ENCODE measurements around the gene NDUFS7.

The NDUFS7 gene

GRCh38 chr19:1388637-1389026 is 4.9 kb downstream of the NDUFS7 start:
- Histone ChIP-seq H3K4me2 (ENCODE audit: low read length) (no peak overlapping the region), H3K36me3 (ENCODE audit: control insufficient read depth, insufficient read depth, low read length) (no peaks in the 10 kb centered on the region), H3K9ac (no peak overlapping the region), H3K27me3 (ENCODE audit: control insufficient read depth, insufficient read depth, low read length) (no peaks in the 10 kb centered on the region), H2AFZ (no peak overlapping the region), H3K9me3 (ENCODE audit: control insufficient read depth, low read length) (no peaks in the 10 kb centered on the region), H3K4me1 (peaks cover 4% of the 10 kb centered on the region), H3K4me3 (ENCODE audit: low read depth, low read length) (no peak overlapping the region), H3K27ac (no peak overlapping the region), H3K79me2 (peaks cover 22% of the 10 kb centered on the region)
- no peak for TF ChIP-seq CTCF (IDR thresholded peaks at IDR 0.05)

GRCh38 chr19:1389033-1389940 is 5.6 kb downstream of the NDUFS7 start:
- H3K4me2 ChIP-seq (ENCODE audit: low read length): no peak overlapping the region
- H3K9me3 ChIP-seq (ENCODE audit: control insufficient read depth, low read length): no peaks in the 10 kb centered on the region
- no peak overlapping the region for H3K27ac ChIP-seq
- no peak overlapping the region for H2AFZ ChIP-seq
- H3K79me2 ChIP-seq: peaks cover 18% of the 10 kb centered on the region
- TF ChIP-seq CTCF (IDR thresholded peaks at IDR 0.05): no peak
- H3K27me3 ChIP-seq (ENCODE audit: control insufficient read depth, insufficient read depth, low read length): no peaks in the 10 kb centered on the region
- peaks cover 4% of the 10 kb centered on the region for H3K4me1 ChIP-seq
- H3K36me3 ChIP-seq (ENCODE audit: control insufficient read depth, insufficient read depth, low read length): no peaks in the 10 kb centered on the region
- H3K4me3 ChIP-seq (ENCODE audit: low read depth, low read length): no peak overlapping the region
- no peak overlapping the region for H3K9ac ChIP-seq

- Histone ChIP-seq H3K4me1 (no peaks in the 10 kb centered on the region), H3K79me2 (peaks cover 6% of the 10 kb centered on the region), H3K9me3 (ENCODE audit: control insufficient read depth, low read length) (no peaks in the 10 kb centered on the region), H3K4me2 (ENCODE audit: low read length) (no peak overlapping the region), H3K9ac (no peak overlapping the region), H3K27me3 (ENCODE audit: control insufficient read depth, insufficient read depth, low read length) (no peaks in the 10 kb centered on the region), H3K36me3 (ENCODE audit: control insufficient read depth, insufficient read depth, low read length) (no peaks in the 10 kb centered on the region), H2AFZ (no peak overlapping the region), H3K4me3 (ENCODE audit: low read depth, low read length) (no peak overlapping the region), H3K27ac (no peak overlapping the region)
- no peak for TF ChIP-seq CTCF (IDR thresholded peaks at IDR 0.05)
Measured at GRCh38 chr19:1390890-1391423, 7.2 kb downstream of the NDUFS7 start.

GRCh38 chr19:1392407-1392806 is 8.7 kb downstream of the NDUFS7 start:
- Histone ChIP-seq H3K4me2 (ENCODE audit: low read length) (no peak overlapping the region), H3K36me3 (ENCODE audit: control insufficient read depth, insufficient read depth, low read length) (no peaks in the 10 kb centered on the region), H3K9ac (no peak overlapping the region), H3K4me3 (ENCODE audit: low read depth, low read length) (no peak overlapping the region), H3K27ac (no peak overlapping the region), H3K4me1 (no peaks in the 10 kb centered on the region), H3K9me3 (ENCODE audit: control insufficient read depth, low read length) (no peaks in the 10 kb centered on the region), H3K79me2 (no peaks in the 10 kb centered on the region), H3K27me3 (ENCODE audit: control insufficient read depth, insufficient read depth, low read length) (no peaks in the 10 kb centered on the region), H2AFZ (no peak overlapping the region)
- TF ChIP-seq CTCF (IDR thresholded peaks at IDR 0.05): no peak

Data from parathyroid adenoma (tissue), 2 donors.